A549 (cell line): ENCODE data around the gene INSYN2B. TPM values are rescaled to one million over a fixed set of nuclear protein-coding genes. Genes with fewer than 3 reads are reported as not detected.

Experiments used
- ATAC-seq, 2 experiments: fragments of 200-7000 bp in 1 of 2; fragments of >200 bp in 1 of 2; cut with Nextera tagmentation in 1 of 2; cut with Tn5 transposase in 1 of 2; 3 replicates each; pipeline versions ENCODE4 v1.8.0 to v1.9.1; 2018 to 2020; ENCODE audit warnings: mild to moderate bottlenecking in 1 of 2, moderate library complexity in 1 of 2
- CTCF ChIA-PET: fragments of 300-600 bp; sonication (Branson Sonifier 250); formaldehyde crosslinking; extraction: SDS; loops from one replicate; lab custom pipeline; 2021; ENCODE audit warnings: antibody characterized with exemption, inconsistent platforms; lab: Yijun Ruan, JAX
- POLR2A ChIA-PET: fragments of 350-600 bp; formaldehyde crosslinking; extraction: SDS; loops from one replicate; lab custom pipeline; 2021; ENCODE audit warnings: antibody characterized with exemption, inconsistent platforms; lab: Yijun Ruan, JAX
- DNase-seq, 2 experiments: peaks; one replicate each; pipeline versions ENCODE4 v3.0.0 to v3.0.0-alpha.2; 2011 to 2016; ENCODE audit warnings: low read depth in 1 of 2, low spot score in 1 of 2
- FAIRE-seq: peaks from 2 replicates; lab custom pipeline; 2011; peaks lifted over from hg19 to GRCh38; lab: Jason Lieb, UNC
- H3K27ac ChIP-seq, 2 experiments: fragments of >200 bp; sonication (Bioruptor Twin); formaldehyde crosslinking; 3 replicates each; pipeline ENCODE4 v1.5.1; 2016 to 2017
- H3K4me1 ChIP-seq: fragments of >200 bp; sonication (Bioruptor Twin); formaldehyde crosslinking; 3 replicates; pipeline ENCODE4 v1.6.1; 2016
- H3K4me2 ChIP-seq: fragments of >200 bp; sonication (Bioruptor Twin); formaldehyde crosslinking; 3 replicates; pipeline ENCODE4 v1.6.1; 2016
- H3K4me3 ChIP-seq: fragments of >200 bp; sonication (Bioruptor Twin); formaldehyde crosslinking; 3 replicates; pipeline ENCODE4 v1.5.1; 2016
- H3K9me3 ChIP-seq: fragments of >200 bp; sonication (Bioruptor Twin); formaldehyde crosslinking; 3 replicates; pipeline ENCODE4 v1.6.1; 2016
- CEBPB ChIP-seq, 2 experiments: fragments of >200 bp in 1 of 2; sonication (Bioruptor Twin) in 1 of 2; formaldehyde crosslinking in 1 of 2; IDR thresholded peaks; 2 replicates each; pipeline ENCODE4 v1.6.1; 2012 to 2016
- CHD2 ChIP-seq: fragments of 150-350 bp; IDR thresholded peaks from 2 replicates; pipeline ENCODE4 v1.6.1; 2014; ENCODE audit warnings: low read length; ENCODE audit not compliant: partially characterized antibody
- CHD4 ChIP-seq: fragments of 200-600 bp; sonication (generic); IDR thresholded peaks from 2 replicates; pipeline ENCODE4 v1.6.1; 2016; ENCODE audit warnings: antibody characterized with exemption, mild to moderate bottlenecking, borderline replicate concordance
- E2F6 ChIP-seq: IDR thresholded peaks from 2 replicates; pipeline ENCODE4 v1.6.1; 2012; ENCODE audit warnings: low read depth, borderline replicate concordance
- EHMT2 ChIP-seq: fragments of 200-600 bp; sonication (generic); IDR thresholded peaks from 2 replicates; pipeline ENCODE4 v1.6.1; 2016; ENCODE audit warnings: antibody characterized with exemption, low read depth, mild to moderate bottlenecking, moderate library complexity
- ELK1 ChIP-seq: fragments of 150-350 bp; IDR thresholded peaks from 2 replicates; pipeline ENCODE4 v1.6.1; 2014; ENCODE audit warnings: low read depth, mild to moderate bottlenecking, low read length
- ESRRA ChIP-seq: fragments of 150-350 bp; IDR thresholded peaks from 2 replicates; pipeline ENCODE4 v1.6.1; 2014; ENCODE audit warnings: mild to moderate bottlenecking, low read length, borderline replicate concordance
- FOSL2 ChIP-seq, 2 experiments: fragments of 450-650 bp in 1 of 2; fragments of >200 bp in 1 of 2; sonication (Bioruptor Twin) in 1 of 2; formaldehyde crosslinking; IDR thresholded peaks; 2 replicates each; pipeline versions ENCODE4 v1.5.0 to v1.6.1; 2016 to 2020; ENCODE audit warnings: mild to moderate bottlenecking in 1 of 2, moderate library complexity in 1 of 2
- HDAC2 ChIP-seq: fragments of 200-600 bp; sonication (generic); IDR thresholded peaks from 2 replicates; pipeline ENCODE4 v1.6.1; 2016
- HEYL ChIP-seq: fragments of 250-450 bp; sonication (Bioruptor Pico); IDR thresholded peaks from 2 replicates; pipeline ENCODE4 v1.8.0; 2021; ENCODE audit warnings: mild to moderate bottlenecking, moderate library complexity
- HOXB5 ChIP-seq: fragments of 250-450 bp; sonication (Bioruptor Pico); IDR thresholded peaks from 2 replicates; pipeline ENCODE4 v1.5.0; 2020; ENCODE audit warnings: mild to moderate bottlenecking, moderate library complexity
- JUN ChIP-seq, 2 experiments: fragments of >200 bp; sonication (Bioruptor Twin); formaldehyde crosslinking; IDR thresholded peaks; 2 replicates in 1 of 2; 3 replicates in 1 of 2; pipeline ENCODE4 v1.6.1; 2016 to 2017
- NR3C1 ChIP-seq: fragments of >200 bp; sonication (Bioruptor Twin); formaldehyde crosslinking; IDR thresholded peaks from 3 replicates; pipeline ENCODE4 v1.6.1; 2017
- PHF8 ChIP-seq: fragments of 200-600 bp; sonication (generic); IDR thresholded peaks from 2 replicates; pipeline ENCODE4 v1.6.1; 2016; ENCODE audit warnings: low read depth, mild to moderate bottlenecking, antibody characterized with exemption, moderate library complexity, borderline replicate concordance
- POLR2A ChIP-seq: IDR thresholded peaks from 2 replicates; pipeline ENCODE4 v1.6.1; 2012; ENCODE audit warnings: mild to moderate bottlenecking, low read length
- POLR2AphosphoS2 ChIP-seq: conservative IDR thresholded peaks from 2 replicates; pipeline ENCODE4 v1.6.1; 2012; ENCODE audit warnings: low read length, improper control_type of control experiment, inconsistent platforms
- RAD21 ChIP-seq, 2 experiments: fragments of >200 bp in 1 of 2; sonication (Bioruptor Twin) in 1 of 2; formaldehyde crosslinking in 1 of 2; IDR thresholded peaks in 1 of 2; conservative IDR thresholded peaks in 1 of 2; 2 replicates in 1 of 2; 3 replicates in 1 of 2; pipeline ENCODE4 v1.6.1; 2012 to 2018; ENCODE audit warnings: inconsistent platforms in 1 of 2
- SREBF2 ChIP-seq: fragments of 450-650 bp; IDR thresholded peaks from 2 replicates; pipeline ENCODE4 v1.6.1; 2014; ENCODE audit warnings: mild to moderate bottlenecking, moderate library complexity
- TFCP2L1 ChIP-seq: fragments of 250-450 bp; sonication (Bioruptor Pico); IDR thresholded peaks from 2 replicates; pipeline ENCODE4 v1.5.0; 2021; ENCODE audit warnings: mild to moderate bottlenecking
- USF2 ChIP-seq: fragments of 450-650 bp; IDR thresholded peaks from 2 replicates; pipeline ENCODE4 v1.6.1; 2014; ENCODE audit warnings: antibody characterized with exemption
- WGBS: methylation state at CpG from one replicate; pipeline ENCODE4 v1.1.6; 2017; ENCODE audit errors: missing lambda C conversion rate; 5-methylcytosine and 5-hydroxymethylcytosine counted together
- polyA plus RNA-seq, 4 experiments: library from polyadenylated mRNA; depleted of rRNA in 3 of 4; stranded (reverse); fragments of >200 nt; fragmentation: RNase III in 1 of 4; extraction: RNeasy Plus Mini Kit Qiagen cat#74134 plus additional on column Dnase treatment in 1 of 4; gene quantifications; 2 replicates in 3 of 4; 3 replicates in 1 of 4; pipeline ENCODE4 v1.2.3, GENCODE V29; 2011 to 2017

The INSYN2B gene
- polyA plus RNA-seq, 2 of the 4 experiments (the other 2 are of a cell fraction): 0.26 to 0.46 TPM

DNA sequence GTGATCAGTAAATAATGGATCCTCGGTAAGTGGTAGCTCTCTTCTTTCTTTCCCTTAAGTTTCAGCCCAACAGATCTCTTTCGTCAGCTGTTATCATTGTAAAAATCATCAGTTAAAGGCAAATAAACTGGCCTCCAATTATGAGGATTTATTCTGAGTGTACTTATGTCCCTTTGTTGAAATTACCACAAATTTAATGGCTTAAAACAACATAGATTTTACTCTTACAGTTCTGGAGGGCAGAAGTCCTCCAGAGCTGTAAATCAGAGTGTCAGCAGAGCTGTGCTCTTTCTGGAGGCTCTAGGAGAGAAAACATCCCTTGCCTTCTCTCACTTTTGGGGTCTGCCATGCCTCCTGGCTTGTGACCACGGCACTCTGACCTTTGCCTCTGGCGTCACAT, 104.6 kb downstream of the INSYN2B start:
- 69% methylated on average over 4 of the region's 4 CpGs for WGBS
- TF ChIP-seq PHF8: no peak
- TF ChIP-seq SREBF2: no peak
- TF ChIP-seq CEBPB (IDR thresholded peaks at IDR 0.05): no peak
- TF ChIP-seq HOXB5 (CRISPR knock-in tag): no peak
- TF ChIP-seq ESRRA: no peak
- TF ChIP-seq NR3C1: no peak
- no peak overlapping the region for H3K4me2 ChIP-seq
- no peaks in the 10 kb centered on the region for H3K9me3 ChIP-seq
- no peak for ATAC-seq
- no peak for DNase-seq
- no peak for FAIRE-seq
- H3K27ac ChIP-seq: no peak overlapping the region
- POLR2A ChIA-PET: no interaction called here
- CTCF ChIA-PET: no interaction called here
- no peak overlapping the region for H3K4me3 ChIP-seq
- no peaks in the 10 kb centered on the region for H3K4me1 ChIP-seq

GRCh38 chr5:169875091-169875728, 105.1 kb downstream of the INSYN2B start:
- Histone ChIP-seq H3K9me3 (no peaks in the 10 kb centered on the region), H3K4me2 (no peak overlapping the region), H3K27ac (no peak overlapping the region), H3K4me3 (no peak overlapping the region), H3K4me1 (no peaks in the 10 kb centered on the region)
- DNase-seq: no peak
- CTCF ChIA-PET: interaction anchor here (0.7 kb wide), 1 partner anchor 18 kb away, joined by 3 read pairs; no protein-coding TSS in a partner anchor
- ATAC-seq: no peak
- POLR2A ChIA-PET: no interaction called here
- 67% methylated on average over 8 of the region's 8 CpGs for WGBS
- TF ChIP-seq CHD4 (no peak), TFCP2L1 (CRISPR knock-in tag) (no peak), HEYL (CRISPR knock-in tag) (no peak), FOSL2 (IDR thresholded peaks at IDR 0.05) (no peak), FOSL2 (CRISPR knock-in tag; IDR thresholded peaks at IDR 0.05) (no peak)
- no peak for FAIRE-seq

- Histone ChIP-seq H3K27ac (no peak overlapping the region), H3K4me3 (no peak overlapping the region), H3K9me3 (no peaks in the 10 kb centered on the region), H3K4me2 (no peak overlapping the region)
- DNase-seq: no peak
- WGBS: 58% methylated on average over 4 of the region's 4 CpGs
- CTCF ChIA-PET: interaction anchor here (0.6 to 0.7 kb wide), 2 partner anchors 16 to 19 kb away, joined by 3 read pairs; no protein-coding TSS in a partner anchor
- POLR2A ChIA-PET: no interaction called here
- TF ChIP-seq E2F6: no peak
- no peak for TF ChIP-seq JUN (IDR thresholded peaks at IDR 0.05)
- TF ChIP-seq EHMT2: no peak
- TF ChIP-seq HDAC2: no peak
- TF ChIP-seq POLR2A: no peak
- no peak for TF ChIP-seq RAD21 (conservative IDR thresholded peaks at IDR 0.05 in 1 of 2, IDR thresholded peaks at IDR 0.05 in 1 of 2)
- no peak for TF ChIP-seq ELK1
- TF ChIP-seq POLR2AphosphoS2: no peak
- no peak for TF ChIP-seq CHD2
- no peak for TF ChIP-seq USF2
- TF ChIP-seq PHF8: no peak
- TF ChIP-seq, all 56 proteins: peak for 0
- ATAC-seq: no peak
- H3K4me1 ChIP-seq: no peaks in the 10 kb centered on the region
- FAIRE-seq: no peak
These were observed 105.7 kb downstream of the INSYN2B start for GRCh38 chr5:169874621-169875020.
